Sigmoid colon (tissue), 4 donors: ENCODE data around the gene CWH43.
"Not testable (repeated sequence)": the region's sequence is repeated elsewhere in the genome, so short reads cannot be mapped to it uniquely, and the experiment has no call there.

Source experiments
- POLR2A ChIP-seq, 2 donors: fragments of 450-650 bp; IDR thresholded peaks; one replicate each; pipeline ENCODE4 v1.6.1; 2016; ENCODE audit warnings: antibody characterized with exemption in 2 of 2, mild to moderate bottlenecking in 2 of 2, moderate library complexity in 2 of 2
- POLR2AphosphoS5 ChIP-seq, 4 donors: sonication (generic); formaldehyde crosslinking; IDR thresholded peaks; one replicate each; pipeline ENCODE4 v1.6.1; 2017; ENCODE audit warnings: antibody characterized with exemption in 4 of 4
- TF ChIP-seq, protein P1 (sequence below), 4 experiments: fragments of 450-650 bp in 3 of 4; fragments of 200-600 bp in 1 of 4; IDR thresholded peaks; one replicate each; pipeline ENCODE4 v1.5.1; 2016 to 2019; ENCODE audit warnings: antibody characterized with exemption in 4 of 4, mild to moderate bottlenecking in 3 of 4, moderate library complexity in 2 of 4

DNA sequence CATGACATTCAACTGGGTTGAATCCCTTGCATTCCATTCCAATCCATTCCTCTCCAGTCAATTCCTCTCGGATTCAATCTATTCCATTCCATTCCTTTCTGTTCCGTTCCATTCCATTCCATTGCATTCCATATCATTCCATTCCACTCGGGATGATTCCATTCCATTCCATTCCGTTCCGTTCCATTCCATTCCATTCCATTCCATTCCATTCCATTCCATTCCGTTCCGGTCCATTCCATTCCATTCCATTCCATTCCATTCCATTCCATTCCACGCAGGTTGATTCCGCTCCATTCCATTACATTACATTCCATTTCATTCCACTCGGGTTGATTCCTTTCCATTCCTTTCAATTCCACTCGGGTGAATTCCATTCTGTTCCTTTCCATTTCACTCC is 111.4 kb downstream of the CWH43 start:
- TF ChIP-seq, protein P1, sequence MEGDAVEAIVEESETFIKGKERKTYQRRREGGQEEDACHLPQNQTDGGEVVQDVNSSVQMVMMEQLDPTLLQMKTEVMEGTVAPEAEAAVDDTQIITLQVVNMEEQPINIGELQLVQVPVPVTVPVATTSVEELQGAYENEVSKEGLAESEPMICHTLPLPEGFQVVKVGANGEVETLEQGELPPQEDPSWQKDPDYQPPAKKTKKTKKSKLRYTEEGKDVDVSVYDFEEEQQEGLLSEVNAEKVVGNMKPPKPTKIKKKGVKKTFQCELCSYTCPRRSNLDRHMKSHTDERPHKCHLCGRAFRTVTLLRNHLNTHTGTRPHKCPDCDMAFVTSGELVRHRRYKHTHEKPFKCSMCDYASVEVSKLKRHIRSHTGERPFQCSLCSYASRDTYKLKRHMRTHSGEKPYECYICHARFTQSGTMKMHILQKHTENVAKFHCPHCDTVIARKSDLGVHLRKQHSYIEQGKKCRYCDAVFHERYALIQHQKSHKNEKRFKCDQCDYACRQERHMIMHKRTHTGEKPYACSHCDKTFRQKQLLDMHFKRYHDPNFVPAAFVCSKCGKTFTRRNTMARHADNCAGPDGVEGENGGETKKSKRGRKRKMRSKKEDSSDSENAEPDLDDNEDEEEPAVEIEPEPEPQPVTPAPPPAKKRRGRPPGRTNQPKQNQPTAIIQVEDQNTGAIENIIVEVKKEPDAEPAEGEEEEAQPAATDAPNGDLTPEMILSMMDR (IDR thresholded peaks at IDR 0.05), result not testable (repeated sequence)
- TF ChIP-seq POLR2AphosphoS5, POLR2A (IDR thresholded peaks at IDR 0.05): not testable (repeated sequence)
